K562 (cell line): Measurements from ENCODE around the gene MILR1. TPM values are rescaled to one million over a fixed set of nuclear protein-coding genes. Genes with fewer than 3 reads are reported as not detected.

Source experiments
- ATAC-seq: fragments of 200-7000 bp; cut with Tn5 transposase; 3 replicates; pipeline ENCODE4 v1.9.1; 2020; ENCODE audit warnings: moderate library complexity
- BruUV-seq: library from RNA; stranded (reverse); fragments of 400-500 nt; replicated peaks from 2 replicates; lab custom pipeline; 2021; lab: Mats Ljungman, UMichigan
- CTCF ChIA-PET: fragments of 300-600 bp; formaldehyde crosslinking; extraction: SDS; loops from one replicate; lab custom pipeline; 2021; ENCODE audit warnings: low intra/inter-chr PET ratio; lab: Yijun Ruan, JAX
- POLR2A ChIA-PET: fragments of 300-600, 350-650 bp; sonication (Branson Sonifier 250); formaldehyde crosslinking; extraction: SDS; loops from one replicate; lab custom pipeline; 2021; ENCODE audit warnings: antibody characterized with exemption, inconsistent platforms; lab: Yijun Ruan, JAX
- DNase-seq, 4 experiments: peaks; one replicate each; pipeline versions ENCODE4 v3.0.0 to v3.0.0-alpha.2; 2011 to 2018; ENCODE audit warnings: low spot score in 3 of 4, mixed read lengths in 3 of 4; ENCODE audit errors: extremely low read depth in 1 of 4
- FAIRE-seq: peaks from 2 replicates; lab custom pipeline; 2011; peaks lifted over from hg19 to GRCh38; lab: Jason Lieb, UNC
- H2AFZ ChIP-seq: 2 replicates; pipeline ENCODE4 v1.6.0; 2011; ENCODE audit warnings: low read depth, low read length, control low read depth, inconsistent platforms
- H3K27ac ChIP-seq: fragments of 200-600 bp; 3 replicates; pipeline ENCODE4 v1.8.0; 2011; ENCODE audit warnings: low read depth, mild to moderate bottlenecking, control low read depth, inconsistent platforms, low read length, moderate library complexity, mixed read lengths; ENCODE audit errors: extremely low read depth
- H3K27me3 ChIP-seq, 2 experiments: fragments of 300-600 bp in 1 of 2; 2 replicates in 1 of 2; 3 replicates in 1 of 2; pipeline versions ENCODE4 v1.6.0 to v1.8.0; 2011; ENCODE audit warnings: inconsistent platforms in 2 of 2, low read length in 2 of 2, mild to moderate bottlenecking in 1 of 2, mixed read lengths in 1 of 2, moderate library complexity in 1 of 2; ENCODE audit not compliant: control insufficient read depth in 2 of 2, insufficient read depth in 2 of 2
- H3K36me3 ChIP-seq: fragments of 300-600 bp; 3 replicates; pipeline ENCODE4 v1.8.0; 2011; ENCODE audit warnings: mild to moderate bottlenecking, low read length, inconsistent platforms; ENCODE audit not compliant: control insufficient read depth, insufficient read depth
- H3K4me1 ChIP-seq, 2 experiments: fragments of 200-600 bp in 1 of 2; replicated peaks in 1 of 2; 2 replicates in 1 of 2; 3 replicates in 1 of 2; pipeline versions ENCODE4 v1.5.1 to v1.8.0; 2011; ENCODE audit warnings: inconsistent platforms in 2 of 2, low read length in 2 of 2, mild to moderate bottlenecking in 1 of 2, mixed read lengths in 1 of 2, moderate library complexity in 1 of 2; ENCODE audit not compliant: control insufficient read depth in 2 of 2, insufficient read depth in 2 of 2
- H3K4me2 ChIP-seq: 2 replicates; pipeline ENCODE4 v1.6.1; 2011; ENCODE audit warnings: low read length, control low read depth, inconsistent platforms, mixed read lengths; ENCODE audit not compliant: insufficient read depth
- H3K4me3 ChIP-seq: fragments of 200-600 bp; sonication (generic), shearing (Covaris generic); 2 replicates; pipeline ENCODE4 v1.5.1; 2016; ENCODE audit warnings: control low read depth, inconsistent platforms
- H3K79me2 ChIP-seq: fragments of 200-600 bp; 3 replicates; pipeline ENCODE4 v1.8.0; 2011; ENCODE audit warnings: low read length, inconsistent platforms; ENCODE audit not compliant: control insufficient read depth, insufficient read depth
- H3K9ac ChIP-seq, 2 experiments: 2 replicates each; pipeline versions ENCODE4 v1.6.0 to v1.6.1; 2011; ENCODE audit warnings: low read depth in 2 of 2, low read length in 2 of 2, control low read depth in 1 of 2, inconsistent platforms in 1 of 2, mild to moderate bottlenecking in 1 of 2, mixed read lengths in 1 of 2; ENCODE audit not compliant: insufficient read depth in 1 of 2
- H3K9me1 ChIP-seq: one replicate; pipeline ENCODE4 v1.6.0; 2011; ENCODE audit warnings: inconsistent platforms, mild to moderate bottlenecking, low read length, moderate library complexity; ENCODE audit not compliant: control insufficient read depth, insufficient read depth
- H3K9me3 ChIP-seq: replicated peaks from 2 replicates; pipeline ENCODE4 v1.5.1; 2011; ENCODE audit warnings: low read depth, low read length, inconsistent platforms; ENCODE audit not compliant: control insufficient read depth, insufficient read depth
- H4K20me1 ChIP-seq: replicated peaks from 2 replicates; pipeline ENCODE4 v1.6.1; 2011; ENCODE audit warnings: low read length, inconsistent platforms, mixed read lengths; ENCODE audit not compliant: control insufficient read depth, insufficient read depth
- FOXK1 ChIP-seq: sonication (generic); formaldehyde crosslinking; IDR thresholded peaks from 2 replicates; pipeline ENCODE4 v1.8.0; 2022; ENCODE audit warnings: missing genetic modification reagents, mild to moderate bottlenecking, borderline replicate concordance
- HMBOX1 ChIP-seq: sonication (generic); IDR thresholded peaks from 2 replicates; pipeline ENCODE4 v1.6.1; 2016
- MTF1 ChIP-seq: fragments of 250-450 bp; sonication (Bioruptor Pico); IDR thresholded peaks from 2 replicates; pipeline ENCODE4 v1.9.0; 2021; ENCODE audit warnings: moderate library complexity, mild to moderate bottlenecking, inconsistent platforms, borderline replicate concordance
- POLR2A ChIP-seq: fragments of 450-650 bp; conservative IDR thresholded peaks from 2 replicates; pipeline ENCODE4 v1.6.1; 2016
- POLR2AphosphoS5 ChIP-seq: IDR thresholded peaks from 2 replicates; pipeline ENCODE4 v1.6.1; 2011; ENCODE audit warnings: mild to moderate bottlenecking, low read depth, low read length, moderate library complexity; ENCODE audit not compliant: control insufficient read depth, insufficient read depth
- RAD21 ChIP-seq, 2 experiments: fragments of 250-450 bp in 1 of 2; fragments of 450-650 bp in 1 of 2; sonication (Bioruptor Pico) in 1 of 2; formaldehyde crosslinking in 1 of 2; IDR thresholded peaks in 1 of 2; conservative IDR thresholded peaks in 1 of 2; 2 replicates each; pipeline versions ENCODE4 v1.4.0 to v1.8.0; 2020 to 2022; ENCODE audit warnings: mild to moderate bottlenecking in 2 of 2, moderate library complexity in 1 of 2
- REST ChIP-seq, 2 experiments: fragments of 450-650 bp; formaldehyde crosslinking in 1 of 2; IDR thresholded peaks; 2 replicates each; pipeline versions ENCODE4 v1.4.0 to v1.6.1; 2014 to 2020; ENCODE audit warnings: mild to moderate bottlenecking in 2 of 2, borderline replicate concordance in 1 of 2, low read depth in 1 of 2
- RHOXF2B ChIP-seq: fragments of 250-450 bp; sonication (Bioruptor Pico); conservative IDR thresholded peaks from 2 replicates; pipeline ENCODE4 v1.5.1; 2021
- SMARCB1 ChIP-seq: IDR thresholded peaks from 2 replicates; pipeline ENCODE4 v1.6.1; 2011; ENCODE audit warnings: improper control_type of control experiment, low read depth; ENCODE audit not compliant: insufficient read length
- SMC3 ChIP-seq: conservative IDR thresholded peaks from 2 replicates; pipeline ENCODE4 v1.6.1; 2011; ENCODE audit warnings: low read depth, low read length, improper control_type of control experiment; ENCODE audit not compliant: insufficient read depth
- ZC3H4 ChIP-seq: sonication (generic); formaldehyde crosslinking; IDR thresholded peaks from 2 replicates; pipeline ENCODE4 v1.9.0; 2021; ENCODE audit warnings: missing genetic modification reagents, borderline replicate concordance
- WGBS: fragments of 100-300 bp; shearing (Covaris generic); methylation state at CpG from one replicate; pipeline ENCODE4 v1.1.6; 2016; ENCODE audit warnings: low coverage, mixed read lengths; ENCODE audit not compliant: insufficient coverage; ENCODE audit errors: missing lambda C conversion rate; 5-methylcytosine and 5-hydroxymethylcytosine counted together
- in situ Hi-C: fragments of 300-500 bp; cut with MboI; formaldehyde crosslinking; loops from 4 replicates; pipeline ENCODE4 v1.15.0; 2018; ENCODE audit warnings: inconsistent platforms, mixed read lengths
- intact Hi-C: fragments of 100-400 bp; cut with micrococcal nuclease; formaldehyde crosslinking; loops from 2 replicates; pipeline ENCODE4 v1.14.2; 2022
- polyA plus RNA-seq, 8 experiments: library from polyadenylated mRNA; depleted of rRNA in 4 of 8; stranded (reverse) in 5 of 8; unstranded in 3 of 8; fragments of >200 nt; fragmentation: Nextera tagmentation in 2 of 8; fragmentation: Illumina TruSeq in 1 of 8; extraction: Ambion mirVana in 2 of 8; extraction: Trizol in 1 of 8; gene quantifications; 2 replicates each; pipeline versions ENCODE4 v1.2.1 to v1.2.3, GENCODE V29; 2011 to 2014; ENCODE audit warnings: inconsistent platforms in 1 of 8, missing spikeins in 1 of 8
- total RNA-seq, 7 experiments: library from RNA; depleted of rRNA in 6 of 7; stranded (reverse); fragments of >200 nt in 6 of 7; fragmentation: Illumina TruSeq in 2 of 7; extraction: Trizol in 2 of 7; gene quantifications; 2 replicates each; pipeline versions ENCODE4 v1.2.1 to v1.2.3, GENCODE V29; 2011 to 2021; ENCODE audit warnings: low replicate concordance in 1 of 7

The MILR1 gene
- total and polyA plus RNA-seq, 9 of the 15 experiments (the other 6 are each of a cell fraction or from before 2014, with no cell fraction given) = 3.8 to 14.1 (median 7.1) TPM

DNA sequence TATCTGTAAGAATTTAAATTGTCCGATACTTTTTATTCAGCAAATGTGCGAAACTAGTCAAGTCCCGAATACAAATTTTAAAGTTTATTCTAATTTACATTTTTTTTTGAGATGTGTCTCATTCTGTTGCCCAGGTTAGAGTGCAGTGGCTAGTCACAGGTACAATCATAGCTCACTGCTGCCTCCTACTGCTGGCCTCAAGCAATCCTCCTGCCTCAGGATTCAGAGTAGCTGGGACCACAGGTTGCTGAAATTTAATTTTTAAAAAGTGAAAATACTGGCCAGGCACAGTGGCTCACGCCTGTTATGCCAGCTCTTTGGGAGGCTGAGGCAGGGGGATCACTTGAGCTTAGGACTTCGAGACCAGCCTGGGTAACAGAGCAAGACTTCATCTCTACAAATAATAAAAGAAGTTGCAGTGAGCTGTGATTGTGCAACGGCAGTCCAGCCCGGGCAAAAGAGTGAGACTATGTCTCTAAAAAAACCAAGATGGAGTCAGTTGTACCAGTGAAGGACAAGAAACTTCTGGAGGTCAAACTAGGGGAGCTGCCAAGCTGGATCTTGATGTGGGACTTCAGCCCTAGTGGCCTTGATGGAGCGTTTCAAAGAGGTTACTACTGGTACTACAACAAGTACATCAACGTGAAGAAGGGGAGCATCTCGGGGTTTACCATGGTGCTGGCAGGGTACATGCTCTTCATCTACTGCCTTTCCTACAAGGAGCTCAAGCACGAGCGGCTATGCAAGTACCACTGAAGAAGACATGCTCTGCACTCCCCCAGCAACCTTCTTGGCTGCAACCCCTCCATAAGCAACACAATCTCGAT is 42.3 kb downstream of the MILR1 start:
- intact Hi-C loops (loop anchor here (5.0 kb wide), 1 partner anchor 169 kb away; no protein-coding TSS in a partner anchor), in situ Hi-C loops (loop anchor here (5.0 kb wide), 2 partner anchors 69 to 184 kb away; no protein-coding TSS in a partner anchor)
- peak; percentile 74 for FAIRE-seq
- no peak overlapping the region for H3K4me2 ChIP-seq
- H3K9me1 ChIP-seq = no peaks in the 10 kb centered on the region
- POLR2A ChIA-PET = interaction anchor here (0.9 to 2.8 kb wide), 5 partner anchors 10 to 153 kb away, joined by 3 to 9 read pairs (median 6); no protein-coding TSS in a partner anchor
- H3K79me2 ChIP-seq = peaks cover 52% of the 10 kb centered on the region
- ATAC-seq = peak; percentile 64
- no peaks in the 10 kb centered on the region for H4K20me1 ChIP-seq
- no peak overlapping the region for H3K9ac ChIP-seq
- no peaks in the 10 kb centered on the region for H3K27me3 ChIP-seq
- peaks cover 0 to 4% of the 10 kb centered on the region in 2 experiments; a peak in 1 of 5 replicates for H3K4me1 ChIP-seq
- CTCF ChIA-PET = interaction anchor here (1.1 to 2.4 kb wide), 2 partner anchors 71 to 73 kb away, joined by 5 to 16 read pairs; no protein-coding TSS in a partner anchor
- peak in 1 of 4 experiments; percentile 64 for DNase-seq
- H3K9me3 ChIP-seq = no peaks in the 10 kb centered on the region; the same call in 1 of the 2 replicates
- peaks cover 79% of the 10 kb centered on the region for H3K36me3 ChIP-seq
- H2AFZ ChIP-seq = no peak overlapping the region
- no peak overlapping the region for H3K27ac ChIP-seq
- no peak overlapping the region for H3K4me3 ChIP-seq
- BruUV-seq = no TSS peak
- 94% methylated on average over 13 of the region's 13 CpGs for WGBS
- TF ChIP-seq RAD21 (CRISPR knock-in tag; conservative IDR thresholded peaks at IDR 0.05 in 1 of 2, IDR thresholded peaks at IDR 0.05 in 1 of 2) = peak; percentile 39 to 64
- no peak for TF ChIP-seq HMBOX1
- TF ChIP-seq POLR2AphosphoS5 = no peak
- no peak for TF ChIP-seq RHOXF2B (CRISPR knock-in tag)
- no peak for TF ChIP-seq MTF1
- peak; percentile 56; the same call in 1 of the 2 replicates for TF ChIP-seq REST (IDR thresholded peaks at IDR 0.05; ENCODE audit: borderline replicate concordance)
- no peak for TF ChIP-seq REST (CRISPR knock-in tag; IDR thresholded peaks at IDR 0.05; ENCODE audit: low read depth)
- TF ChIP-seq ZC3H4 (CRISPR knock-in tag) = no peak
- TF ChIP-seq POLR2A = no peak
- no peak for TF ChIP-seq SMARCB1
- no peak for TF ChIP-seq FOXK1
- TF ChIP-seq SMC3 = 0 out of 2 replicates have a peak, but pooled peaks have one; percentile 8
